ENCODE results near the gene FOSL2.

FOSL2 gene

GRCh38 chr2:28452534-28453081 is 60.0 kb downstream of the FOSL2 start:
- Histone ChIP-seq H3K4me3 (ENCODE audit: low read depth, low read length) (no peak overlapping the region), H3K27me3 (replicated peaks) (no peaks in the 10 kb centered on the region), H3K36me3 (replicated peaks) (no peaks in the 10 kb centered on the region), H3K27ac (no peak overlapping the region)
- TF ChIP-seq CTCF (IDR thresholded peaks at IDR 0.05; ENCODE audit: low read depth, low read length, missing control alignments), result peak; percentile 99
- DNase-seq, result peak; percentile 39
- in situ Hi-C loops (cut with HindIII; ENCODE audit: low pct_ligation_motif_present, low sequenced_read_pairs), result no loop called here

GRCh38 chr2:28453396-28453795 is 60.7 kb downstream of the FOSL2 start:
- no peak for TF ChIP-seq CTCF (IDR thresholded peaks at IDR 0.05; ENCODE audit: low read depth, low read length, missing control alignments)
- DNase-seq, result no peak
- H3K36me3 ChIP-seq (replicated peaks), result no peaks in the 10 kb centered on the region
- no peak overlapping the region for H3K4me3 ChIP-seq (ENCODE audit: low read depth, low read length)
- in situ Hi-C loops (cut with HindIII; ENCODE audit: low pct_ligation_motif_present, low sequenced_read_pairs), result no loop called here
- H3K27ac ChIP-seq, result no peak overlapping the region
- H3K27me3 ChIP-seq (replicated peaks), result no peaks in the 10 kb centered on the region

GRCh38 chr2:28454016-28454930 is 61.6 kb downstream of the FOSL2 start:
- no peak for TF ChIP-seq CTCF (IDR thresholded peaks at IDR 0.05; ENCODE audit: low read depth, low read length, missing control alignments)
- Histone ChIP-seq H3K4me3 (ENCODE audit: low read depth, low read length) (no peak overlapping the region), H3K36me3 (replicated peaks) (no peaks in the 10 kb centered on the region), H3K27me3 (replicated peaks) (no peaks in the 10 kb centered on the region), H3K27ac (no peak overlapping the region)
- DNase-seq, result peak; percentile 14
- in situ Hi-C loops (cut with HindIII; ENCODE audit: low pct_ligation_motif_present, low sequenced_read_pairs), result no loop called here

- Histone ChIP-seq H3K36me3 (replicated peaks) (no peaks in the 10 kb centered on the region), H3K27ac (no peak overlapping the region), H3K27me3 (replicated peaks) (no peaks in the 10 kb centered on the region), H3K4me3 (ENCODE audit: low read depth, low read length) (no peak overlapping the region)
- TF ChIP-seq CTCF (IDR thresholded peaks at IDR 0.05; ENCODE audit: low read depth, low read length, missing control alignments), result peak; percentile 31
- in situ Hi-C loops (cut with HindIII; ENCODE audit: low pct_ligation_motif_present, low sequenced_read_pairs), result no loop called here
- DNase-seq, result no peak
Measured at GRCh38 chr2:28457237-28457636, 64.6 kb downstream of the FOSL2 start.

- Histone ChIP-seq H3K27ac (no peak overlapping the region), H3K27me3 (replicated peaks) (no peaks in the 10 kb centered on the region), H3K4me3 (ENCODE audit: low read depth, low read length) (no peak overlapping the region), H3K36me3 (replicated peaks) (no peaks in the 10 kb centered on the region)
- TF ChIP-seq CTCF (IDR thresholded peaks at IDR 0.05; ENCODE audit: low read depth, low read length, missing control alignments), result no peak
- in situ Hi-C loops (cut with HindIII; ENCODE audit: low pct_ligation_motif_present, low sequenced_read_pairs), result no loop called here
- no peak for DNase-seq
Measured at GRCh38 chr2:28461056-28461455, 68.4 kb downstream of the FOSL2 start.

All from brain microvascular endothelial cell (primary cell).